Natural killer cell (primary cell): ENCODE data around the gene MGAT3. TPM values are rescaled to one million over a fixed set of nuclear protein-coding genes. Genes with fewer than 3 reads are reported as not detected.

Experiments used
- ATAC-seq, 3 donors: fragments of 150-1000 bp in 2 of 3; fragments of 200-7000 bp in 1 of 3; cut with Tn5 transposase; 1 replicate in 1 of 3; 2 replicates in 2 of 3; pipeline ENCODE4 v1.10.0; 2021; ENCODE audit warnings: mild to moderate bottlenecking in 2 of 3, moderate library complexity in 2 of 3
- DNase-seq, 2 donors: peaks; one replicate each; pipeline versions ENCODE4 v3.0.0 to v3.0.0-alpha.2; 2013 to 2021; ENCODE audit warnings: mixed read lengths in 1 of 2
- H3K27ac ChIP-seq: one replicate; pipeline ENCODE4 v1.5.1; 2013; ENCODE audit warnings: mild to moderate bottlenecking, low read length
- H3K27me3 ChIP-seq: one replicate; pipeline ENCODE4 v1.6.1; 2013; ENCODE audit warnings: low read length; ENCODE audit not compliant: control insufficient read depth, insufficient read depth
- H3K36me3 ChIP-seq: one replicate; pipeline ENCODE4 v1.6.1; 2013; ENCODE audit warnings: low read length; ENCODE audit not compliant: control insufficient read depth, insufficient read depth
- H3K4me1 ChIP-seq: one replicate; pipeline ENCODE4 v1.6.1; 2013; ENCODE audit warnings: low read length; ENCODE audit not compliant: control insufficient read depth, insufficient read depth
- H3K4me3 ChIP-seq: one replicate; pipeline ENCODE4 v1.5.1; 2013; ENCODE audit warnings: low read length
- H3K9me3 ChIP-seq: one replicate; pipeline ENCODE4 v1.6.1; 2013; ENCODE audit warnings: low read length; ENCODE audit not compliant: control insufficient read depth, insufficient read depth
- H3K27ac Mint-ChIP-seq, 2 donors: one replicate each; pipeline ENCODE4 v1.8.0; 2022; ENCODE audit warnings: mild to moderate bottlenecking in 2 of 2, mixed read lengths in 2 of 2, moderate library complexity in 1 of 2
- H3K27me3 Mint-ChIP-seq, 2 donors: one replicate each; pipeline ENCODE4 v1.8.0; 2022; ENCODE audit warnings: low read depth in 2 of 2, mixed read lengths in 2 of 2
- H3K36me3 Mint-ChIP-seq: one replicate; pipeline ENCODE4 v1.8.0; 2022; ENCODE audit warnings: mixed read lengths
- H3K4me1 Mint-ChIP-seq, 2 donors: one replicate each; pipeline ENCODE4 v1.8.0; 2022; ENCODE audit warnings: mixed read lengths in 2 of 2
- H3K4me3 Mint-ChIP-seq: one replicate; pipeline ENCODE4 v1.8.0; 2022; ENCODE audit warnings: mild to moderate bottlenecking, moderate library complexity, mixed read lengths
- H3K9me3 Mint-ChIP-seq, 2 donors: one replicate each; pipeline ENCODE4 v1.8.0; 2022; ENCODE audit warnings: mixed read lengths in 2 of 2
- CTCF ChIP-seq: fragments of 200-600 bp; IDR thresholded peaks from one replicate; pipeline ENCODE4 v1.8.0; 2022; ENCODE audit warnings: antibody characterized with exemption
- WGBS: methylation state at CpG from one replicate; pipeline ENCODE4 v1.1.7; 2013; ENCODE audit warnings: missing lambda C conversion rate; ENCODE audit not compliant: insufficient coverage; 5-methylcytosine and 5-hydroxymethylcytosine counted together
- intact Hi-C: fragments of 100-400 bp; cut with micrococcal nuclease; formaldehyde crosslinking; loops from one replicate; pipeline ENCODE4 v1.14.2; 2022
- total RNA-seq, 4 donors: library from RNA; stranded (reverse); fragments of 120-200 nt in 1 of 4; gene quantifications; one replicate each; pipeline versions ENCODE4 v1.2.3 to v1.2.4, GENCODE V29; 2013 to 2022

Gene MGAT3
- total RNA-seq, 3 donors from 2014 or later (not counting 1 experiment from before 2014, with no cell fraction given) = 0.09 to 13.7 (median 0.11) TPM

GRCh38 chr22:39421691-39422090 lies 35.1 kb upstream of the MGAT3 start:
- peaks cover 65% of the 10 kb centered on the region for H3K36me3 ChIP-seq
- no peaks in the 10 kb centered on the region for H3K27me3 Mint-ChIP-seq
- no peak for ATAC-seq

GRCh38 chr22:39422101-39422500 lies 34.7 kb upstream of the MGAT3 start:
- H3K36me3 ChIP-seq = peaks cover 65% of the 10 kb centered on the region
- H3K27me3 Mint-ChIP-seq = no peaks in the 10 kb centered on the region
- H3K4me3 ChIP-seq = no peak overlapping the region
- H3K36me3 Mint-ChIP-seq = no peaks in the 10 kb centered on the region
- H3K27me3 ChIP-seq = no peaks in the 10 kb centered on the region
- ATAC-seq (no peak), DNase-seq (no peak)
- no peaks in the 10 kb centered on the region for H3K9me3 ChIP-seq
- TF ChIP-seq CTCF = no peak
- no peak overlapping the region for H3K27ac Mint-ChIP-seq
- H3K4me1 Mint-ChIP-seq = no peaks in the 10 kb centered on the region
- intact Hi-C loops = no loop called here
- H3K27ac ChIP-seq = no peak overlapping the region
- H3K9me3 Mint-ChIP-seq = no peaks in the 10 kb centered on the region
- no peak overlapping the region for H3K4me3 Mint-ChIP-seq
- no peaks in the 10 kb centered on the region for H3K4me1 ChIP-seq
- 68% methylated on average over 7 of the region's 7 CpGs for WGBS

More at GRCh38 chr22:39421691-39422090, 35.1 kb upstream of the MGAT3 start:
- H3K4me1 Mint-ChIP-seq = no peaks in the 10 kb centered on the region
- Histone ChIP-seq H3K27me3 (no peaks in the 10 kb centered on the region), H3K27ac (no peak overlapping the region), H3K9me3 (no peaks in the 10 kb centered on the region), H3K4me1 (no peaks in the 10 kb centered on the region), H3K4me3 (no peak overlapping the region)
- DNase-seq = no peak
- H3K4me3 Mint-ChIP-seq = no peak overlapping the region
- intact Hi-C loops = no loop called here
- no peaks in the 10 kb centered on the region for H3K9me3 Mint-ChIP-seq
- TF ChIP-seq CTCF = no peak
- WGBS = 98% methylated on average over 11 of the region's 11 CpGs
- no peaks in the 10 kb centered on the region for H3K36me3 Mint-ChIP-seq
- no peak overlapping the region for H3K27ac Mint-ChIP-seq

GRCh38 chr22:39422721-39423120 lies 34.1 kb upstream of the MGAT3 start:
- H3K27me3 ChIP-seq = no peaks in the 10 kb centered on the region
- peaks cover 67% of the 10 kb centered on the region for H3K36me3 ChIP-seq
- Mint-ChIP-seq H3K27me3 (no peaks in the 10 kb centered on the region), H3K36me3 (no peaks in the 10 kb centered on the region), H3K4me3 (no peak overlapping the region), H3K9me3 (no peaks in the 10 kb centered on the region), H3K4me1 (no peaks in the 10 kb centered on the region), H3K27ac (no peak overlapping the region)
- no peaks in the 10 kb centered on the region for H3K9me3 ChIP-seq
- peaks cover under 1% of the 10 kb centered on the region for H3K4me1 ChIP-seq
- ATAC-seq (no peak), DNase-seq (no peak)
- intact Hi-C loops = no loop called here
- no peak overlapping the region for H3K4me3 ChIP-seq
- 97% methylated on average over 6 of the region's 6 CpGs for WGBS
- H3K27ac ChIP-seq = no peak overlapping the region
- TF ChIP-seq CTCF = no peak

GRCh38 chr22:39423976-39424375 lies 32.8 kb upstream of the MGAT3 start:
- Mint-ChIP-seq H3K4me1 (no peaks in the 10 kb centered on the region), H3K9me3 (no peaks in the 10 kb centered on the region), H3K27me3 (no peaks in the 10 kb centered on the region), H3K4me3 (no peak overlapping the region), H3K36me3 (no peaks in the 10 kb centered on the region), H3K27ac (no peak overlapping the region)
- Histone ChIP-seq H3K36me3 (peaks cover 65% of the 10 kb centered on the region), H3K4me1 (peaks cover 12% of the 10 kb centered on the region), H3K4me3 (no peak overlapping the region), H3K27me3 (no peaks in the 10 kb centered on the region), H3K9me3 (no peaks in the 10 kb centered on the region), H3K27ac (no peak overlapping the region)
- intact Hi-C loops = no loop called here
- TF ChIP-seq CTCF = no peak
- WGBS = 93% methylated on average over 3 of the region's 3 CpGs
- no peak for DNase-seq
- ATAC-seq = no peak
